ENCODE measurements around the gene C9orf153.

GRCh38 chr9:86238861-86239770 lies 20.3 kb downstream of the C9orf153 start:
- TF ChIP-seq CTCF (IDR thresholded peaks at IDR 0.05; ENCODE audit: low read depth, low read length) (no peak), POLR2A (IDR thresholded peaks at IDR 0.05; ENCODE audit: extremely low read depth, insufficient read length) (no peak), MAX (IDR thresholded peaks at IDR 0.05; ENCODE audit: low read depth, low read length) (no peak)

Data from NB4 (cell line).